Measurements from ENCODE around the gene CEP128.

Gene CEP128

GRCh38 chr14:80475074-80475473, 466.5 kb downstream of the CEP128 start:
- DNase-seq (ENCODE audit: low read depth) = no peak

- DNase-seq (ENCODE audit: low read depth) = no peak
Measured at GRCh38 chr14:80468331-80469122, 473.0 kb downstream of the CEP128 start.

- no peak for DNase-seq (ENCODE audit: low read depth)
Measured at GRCh38 chr14:80465546-80466220, 475.9 kb downstream of the CEP128 start.

- no peak for DNase-seq (ENCODE audit: low read depth)
Measured at GRCh38 chr14:80464531-80465149, 476.9 kb downstream of the CEP128 start.

GRCh38 chr14:80456209-80456608, 485.3 kb downstream of the CEP128 start:
- no peak for DNase-seq (ENCODE audit: low read depth)

GRCh38 chr14:80455031-80455430, 486.5 kb downstream of the CEP128 start:
- no peak for DNase-seq (ENCODE audit: low read depth)

GRCh38 chr14:80448267-80448666, 493.3 kb downstream of the CEP128 start:
- no peak for DNase-seq (ENCODE audit: low read depth)

GRCh38 chr14:80447392-80447791, 494.1 kb downstream of the CEP128 start:
- no peak for DNase-seq (ENCODE audit: low read depth)
